ENCODE measurements around the gene C5orf52.
"Not testable (repeated sequence)": the region's sequence is repeated elsewhere in the genome, so short reads cannot be mapped to it uniquely, and the experiment has no call there.

Gene C5orf52

DNA sequence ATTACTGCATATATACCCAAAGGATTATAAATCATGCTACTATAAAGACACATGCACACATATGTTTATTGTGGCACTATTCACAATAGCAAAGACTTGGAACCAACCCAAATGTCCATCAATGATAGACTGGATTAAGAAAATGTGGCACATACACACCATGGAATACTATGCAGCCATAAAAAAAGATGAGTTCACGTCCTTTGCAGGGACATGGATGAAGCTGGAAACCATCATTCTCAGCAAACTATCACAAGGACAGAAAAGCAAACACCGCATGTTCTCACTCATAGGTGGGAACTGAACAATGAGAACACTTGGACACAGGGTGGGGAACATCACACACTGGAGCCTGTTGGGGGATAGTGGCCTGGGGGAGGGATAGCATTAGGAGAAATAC is 55.3 kb downstream of the C5orf52 start:
- not testable (repeated sequence) for DNase-seq

DNA sequence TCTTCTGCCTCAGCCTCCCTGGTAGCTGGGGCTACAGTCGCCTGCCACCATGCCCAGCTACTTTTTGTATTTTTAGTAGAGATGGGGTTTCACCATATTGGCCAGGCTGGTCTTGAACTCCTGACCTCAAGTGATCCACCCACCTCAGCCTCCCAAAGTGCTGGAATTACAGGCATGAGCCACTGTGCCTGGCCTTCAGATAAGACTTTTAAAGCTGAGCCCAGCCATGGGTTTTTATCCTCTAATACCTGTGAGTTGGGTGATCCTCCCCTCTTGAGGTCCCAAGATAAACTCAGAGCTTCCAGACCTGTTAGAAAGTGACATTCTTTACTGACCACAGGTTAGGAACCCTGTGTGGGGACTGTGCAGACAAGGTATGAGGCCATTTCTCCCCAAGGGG is 56.5 kb downstream of the C5orf52 start:
- not testable (repeated sequence) for DNase-seq
